ENCODE data around the gene ANKRD60. TPM values are rescaled to one million over a fixed set of nuclear protein-coding genes. Genes with fewer than 3 reads are reported as not detected.

The ANKRD60 gene
- total and polyA plus RNA-seq, 2 of the 4 experiments (the other 2 are of a cell fraction): not detected

GRCh38 chr20:58184984-58185383 is 43.5 kb downstream of the ANKRD60 start:
- 57% methylated on average over 1 of the region's 4 CpGs; no CpG with 5 or more reads in 1 of the 2 experiments for WGBS, 2 experiments (ENCODE audit: extremely low coverage in 2 of 2, insufficient read length in 1 of 2)
- Histone ChIP-seq H3K9me3 (ENCODE audit: control insufficient read depth, insufficient read depth, low read length) (peaks cover 5% of the 10 kb centered on the region), H3K18ac (ENCODE audit: low read depth, low read length) (no peak overlapping the region), H3K9me1 (ENCODE audit: insufficient read depth, low read length) (no peaks in the 10 kb centered on the region), H2BK5ac (ENCODE audit: low read depth, low read length, poor library complexity, severe bottlenecking) (no peak overlapping the region), H2BK120ac (ENCODE audit: low read depth, low read length) (no peak overlapping the region), H3K23ac (ENCODE audit: low read depth, low read length) (no peak overlapping the region), H3K27ac (ENCODE audit: insufficient read depth, low read length) (no peak overlapping the region), H3K4me3 (ENCODE audit: insufficient read depth, low read depth, low read length) (no peak overlapping the region), H2AFZ (replicated peaks; ENCODE audit: low read length, poor library complexity) (peak overlapping the region; percentile 52), H3K4ac (ENCODE audit: low read depth, low read length) (no peak overlapping the region), H2AK5ac (ENCODE audit: low read depth, low read length) (no peak overlapping the region), H2BK20ac (ENCODE audit: low read depth, low read length) (no peak overlapping the region), H3K14ac (replicated peaks; ENCODE audit: low read depth, low read length) (no peak overlapping the region), H3K79me1 (ENCODE audit: low read depth in 1 of 2, low read length in 2 of 2) (no peaks in the 10 kb centered on the region), H4K20me1 (ENCODE audit: insufficient read depth, low read length) (no peaks in the 10 kb centered on the region), H3K9ac (ENCODE audit: low read depth, low read length) (no peak overlapping the region), H3K4me1 (ENCODE audit: control insufficient read depth, insufficient read depth, low read length) (no peaks in the 10 kb centered on the region), H3K56ac (ENCODE audit: extremely low read depth, insufficient read depth, low read length) (no peak overlapping the region), H4K8ac (ENCODE audit: low read depth in 2 of 2, low read length in 2 of 2) (no peak overlapping the region), H2AK9ac (replicated peaks; ENCODE audit: low read depth, low read length, poor library complexity) (no peak overlapping the region), H2BK15ac (ENCODE audit: low read depth, low read length) (no peak overlapping the region), H4K91ac (ENCODE audit: insufficient read depth, low read depth, low read length) (no peak overlapping the region), H3K4me2 (ENCODE audit: low read depth, low read length) (no peak overlapping the region), H3K36me3 (ENCODE audit: control insufficient read depth, insufficient read depth, low read length) (no peaks in the 10 kb centered on the region), H4K5ac (ENCODE audit: low read depth, low read length) (no peak overlapping the region), H3K27me3 (ENCODE audit: control insufficient read depth, insufficient read depth, low read length) (peaks cover 22% of the 10 kb centered on the region)
- DNase-seq (no peak), ATAC-seq (ENCODE audit: low read depth) (no peak)
- intact Hi-C loops (cut with micrococcal nuclease) (no loop called here), dilution Hi-C loops (cut with HindIII; ENCODE audit: low sequenced_read_pairs, unreplicated experiment) (no loop called here), in situ Hi-C loops (cut with MboI; ENCODE audit: low sequenced_read_pairs) (loop anchor here (10.0 kb wide), 1 partner anchor 580 kb away; no protein-coding TSS in a partner anchor)
- BruUV-seq (replicated peaks): no TSS peak
- ChIA-PET POLR2A (ENCODE audit: unreplicated experiment) (no interaction called here), CTCF (no interaction called here)
- no peak for TF ChIP-seq MXI1 (IDR thresholded peaks at IDR 0.05; ENCODE audit: borderline replicate concordance, low read depth, low read length)
- no peak for TF ChIP-seq RFX5 (IDR thresholded peaks at IDR 0.05; ENCODE audit: low read depth, low read length)
- TF ChIP-seq SMC3 (IDR thresholded peaks at IDR 0.05; ENCODE audit: low read depth, low read length): no peak
- no peak for TF ChIP-seq RCOR1 (IDR thresholded peaks at IDR 0.05; ENCODE audit: insufficient replicate concordance, low read length)
- TF ChIP-seq MAZ (IDR thresholded peaks at IDR 0.05; ENCODE audit: borderline replicate concordance, low read depth, low read length): no peak

All from IMR-90 (cell line).